HG03066 (cell line): ENCODE measurements around the gene SLC25A43.
"Not testable (repeated sequence)": the region's sequence is repeated elsewhere in the genome, so short reads cannot be mapped to it uniquely, and the experiment has no call there.

ENCODE experiments used
- ATAC-seq: cut with Tn5 transposase; IDR thresholded peaks from one replicate; pipeline ENCODE4 v1.9.1; 2021; ENCODE audit warnings: low read depth; ENCODE audit not compliant: unreplicated experiment

The SLC25A43 gene

DNA sequence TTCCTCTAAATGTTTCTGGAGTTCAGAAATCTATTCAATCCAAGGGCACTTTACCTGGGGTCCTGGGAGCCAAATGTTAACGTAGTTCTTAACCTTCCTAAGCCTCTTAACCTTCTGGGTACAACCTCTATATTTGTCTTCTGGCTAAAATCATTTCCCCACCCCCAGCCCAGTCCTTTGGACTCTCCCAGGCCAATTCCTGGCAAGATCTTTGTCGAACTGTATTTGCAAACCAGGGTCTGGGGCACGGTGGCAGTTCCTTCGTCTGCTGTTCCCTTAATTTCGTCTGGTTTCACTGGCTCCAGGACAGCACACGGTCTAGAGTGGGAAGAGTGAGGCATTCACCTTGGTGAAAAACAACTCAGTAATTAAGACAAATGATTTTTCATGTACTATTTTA is 68.3 kb downstream of the SLC25A43 start:
- no peak for ATAC-seq

GRCh38 chrX:119467842-119468550 is 68.9 kb downstream of the SLC25A43 start, which contains the start of gene SLC25A5:
SLC25A5 (plus strand) TSS chrX:119468444; CDS start chrX:119468516, 72 bp downstream.
- ATAC-seq: peak; percentile 75

GRCh38 chrX:119468551-119469312 is 69.6 kb downstream of the SLC25A43 start:
- peak; percentile 72 for ATAC-seq

GRCh38 chrX:119469313-119469635 is 70.1 kb downstream of the SLC25A43 start:
- no peak for ATAC-seq

- no peak for ATAC-seq
These were observed 75.7 kb downstream of the SLC25A43 start for GRCh38 chrX:119474615-119475388.

DNA sequence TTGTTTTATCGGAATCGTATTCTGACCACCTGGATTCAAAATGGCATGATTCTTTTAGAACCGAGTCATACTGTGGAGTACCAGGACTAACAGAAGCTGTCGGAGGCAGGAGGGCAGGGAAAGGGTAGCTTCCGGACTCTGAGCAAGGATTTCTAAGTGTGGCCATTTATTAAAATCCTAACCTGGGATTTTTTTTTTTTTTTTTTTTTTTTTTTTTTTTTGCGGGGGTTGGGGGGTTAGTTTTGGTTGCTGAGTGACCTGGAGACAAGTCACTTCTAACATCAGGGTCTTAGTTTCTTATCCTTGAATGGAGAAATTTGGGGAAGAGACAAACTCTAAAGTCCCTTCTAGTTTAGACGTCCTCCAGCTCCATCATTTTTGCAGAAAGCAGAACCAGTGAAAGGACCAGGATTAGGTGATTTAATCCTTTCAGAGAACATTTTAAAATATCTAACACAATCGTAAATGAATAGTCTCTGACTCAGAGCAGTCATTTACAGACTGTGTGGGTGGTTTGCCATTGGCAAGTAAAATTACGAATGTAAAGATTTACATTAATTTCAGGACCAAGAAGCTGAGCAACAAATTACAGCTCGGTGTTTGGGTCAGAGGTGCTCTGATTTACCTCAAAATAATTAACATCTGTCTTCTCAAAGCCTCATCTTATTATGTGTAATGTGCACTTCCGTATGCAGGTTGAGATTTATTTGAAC is 76.4 kb downstream of the SLC25A43 start:
- no peak for ATAC-seq

DNA sequence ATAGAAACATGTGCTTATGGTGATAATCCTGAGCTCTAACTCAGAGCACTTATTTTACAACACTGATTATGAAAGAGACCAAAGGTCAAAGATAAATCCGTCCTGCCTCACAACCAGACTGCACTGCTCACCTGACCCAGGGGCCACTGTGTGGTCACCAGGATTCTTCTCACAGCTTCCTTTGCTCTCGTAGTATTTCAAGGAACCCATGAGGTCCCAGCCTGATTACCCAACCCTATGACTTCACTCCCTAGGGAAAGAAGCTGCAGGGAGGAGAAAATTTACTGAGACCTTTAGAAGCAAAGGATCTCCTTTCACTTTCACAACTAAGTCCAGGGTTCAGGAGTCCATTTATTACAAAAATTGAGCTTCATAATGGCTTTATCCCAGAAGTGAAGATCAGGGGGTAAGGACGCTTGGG is 78.7 kb downstream of the SLC25A43 start:
- no peak for ATAC-seq

- no peak for ATAC-seq
These were observed 79.4 kb downstream of the SLC25A43 start for GRCh38 chrX:119478504-119478903.

DNA sequence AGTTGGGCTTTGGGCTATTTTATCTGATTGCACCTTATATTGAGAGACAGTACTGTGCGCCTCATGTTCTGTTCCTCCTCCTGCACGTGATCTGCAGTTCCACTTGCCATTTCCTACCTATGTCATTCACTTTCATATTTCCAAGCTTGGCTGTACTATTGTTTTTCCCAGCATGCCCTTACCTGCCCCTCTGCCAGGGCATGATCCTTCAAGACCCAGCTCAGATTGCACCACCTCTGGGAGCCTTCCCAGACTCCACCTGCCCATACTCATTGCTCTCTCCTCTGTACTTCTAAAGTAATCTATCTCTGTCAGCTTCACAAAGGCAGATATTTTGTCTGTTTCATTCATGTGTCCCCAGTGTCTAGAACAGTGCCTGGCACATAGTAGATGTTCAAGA is 80.7 kb downstream of the SLC25A43 start:
- ATAC-seq: no peak

DNA sequence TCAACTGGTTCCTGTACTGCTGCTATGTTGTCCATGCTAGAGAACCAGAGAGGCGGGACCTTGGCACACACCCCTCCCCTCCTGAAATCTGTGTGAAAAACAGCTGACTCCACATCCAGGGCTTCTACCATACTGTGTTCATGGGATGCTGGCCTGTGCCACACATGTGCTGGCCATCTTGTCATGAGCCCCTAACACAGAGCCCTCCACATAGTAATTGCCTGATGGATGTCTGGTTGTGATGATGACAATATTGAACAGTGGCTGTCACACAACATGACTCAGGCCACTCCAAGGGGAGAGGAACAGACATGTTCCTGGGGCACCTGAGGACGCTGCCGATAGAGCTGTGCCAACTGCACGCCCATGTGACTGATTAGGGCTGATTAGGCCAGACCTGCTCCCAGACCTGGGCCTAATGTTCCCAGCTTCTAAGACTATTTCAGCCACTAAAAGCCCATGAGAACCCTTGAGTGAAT is 82.2 kb downstream of the SLC25A43 start:
- no peak for ATAC-seq

DNA sequence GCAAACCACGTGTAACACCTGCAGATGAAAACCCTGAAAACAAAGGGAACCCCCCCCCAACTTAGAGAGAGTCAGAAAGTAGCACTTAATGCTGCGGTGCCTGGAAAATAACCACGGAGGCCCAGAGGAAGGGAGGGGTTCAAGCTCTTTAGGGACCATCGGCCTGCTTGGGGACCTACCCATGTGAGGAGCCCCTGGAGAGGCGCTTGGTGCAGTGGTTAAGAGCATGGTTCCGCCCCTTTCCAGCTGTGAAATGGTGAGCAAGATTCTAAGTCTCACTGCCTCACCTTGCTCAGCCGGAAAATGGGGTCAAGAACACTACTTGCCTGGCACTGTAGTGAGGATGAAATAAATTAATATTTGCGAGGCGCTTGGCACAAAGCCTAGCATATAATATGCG is 82.9 kb downstream of the SLC25A43 start:
- peak; percentile 17 for ATAC-seq

GRCh38 chrX:119482481-119483480 is 83.6 kb downstream of the SLC25A43 start:
- ATAC-seq: peak; percentile 79

DNA sequence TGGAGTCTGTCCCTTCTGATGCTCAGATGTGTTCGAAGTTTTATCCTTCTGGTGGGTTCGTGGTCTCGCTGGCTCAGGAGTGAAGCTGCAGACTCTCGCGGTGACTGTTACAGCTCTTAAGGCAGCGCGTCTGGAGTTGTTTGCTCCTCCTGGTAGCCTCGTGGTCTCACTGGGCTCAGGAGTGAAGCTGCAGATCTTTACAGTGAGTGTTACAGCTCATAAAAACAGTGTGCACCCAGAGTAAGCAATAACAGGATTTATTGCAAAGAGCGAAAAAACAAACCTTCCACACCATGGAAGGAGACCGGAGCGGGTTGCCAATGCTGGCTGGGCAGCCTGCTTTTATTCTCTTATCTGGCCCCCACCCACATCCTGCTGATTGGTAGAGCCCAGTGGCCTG is 87.6 kb downstream of the SLC25A43 start:
- no peak for ATAC-seq

GRCh38 chrX:119487766-119488165 is 88.6 kb downstream of the SLC25A43 start:
- ATAC-seq: not testable (repeated sequence)

GRCh38 chrX:119488749-119489148 is 89.6 kb downstream of the SLC25A43 start:
- no peak for ATAC-seq

- no peak for ATAC-seq
These were observed 90.3 kb downstream of the SLC25A43 start for GRCh38 chrX:119489212-119490074.

- no peak for ATAC-seq
These were observed 93.3 kb downstream of the SLC25A43 start for GRCh38 chrX:119492463-119492862.

GRCh38 chrX:119493851-119494495 is 94.8 kb downstream of the SLC25A43 start:
- ATAC-seq: not testable (repeated sequence)
